HEK293 (cell line): ENCODE results near the gene LRRC7.

Experiments used
- CTCF ChIA-PET: fragments of 350-600 bp; formaldehyde crosslinking; extraction: SDS; loops from one replicate; lab custom pipeline; 2021; ENCODE audit warnings: antibody characterized with exemption; lab: Yijun Ruan, JAX
- POLR2A ChIA-PET: fragments of 300-600 bp; formaldehyde crosslinking; extraction: SDS; loops from one replicate; lab custom pipeline; 2020; ENCODE audit warnings: antibody characterized with exemption, inconsistent platforms; lab: Yijun Ruan, JAX
- H3K27ac ChIP-seq: fragments of 200-500 bp; sonication (Bioruptor generic); 2 replicates; pipeline ENCODE4 v1.5.1; 2014; ENCODE audit warnings: low read depth, low read length, control low read depth, inconsistent platforms; ENCODE audit errors: extremely low read depth
- H3K36me3 ChIP-seq, 2 experiments: fragments of 200-500 bp in 1 of 2; sonication (Bioruptor generic) in 1 of 2; 1 replicate in 1 of 2; 2 replicates in 1 of 2; pipeline ENCODE4 v1.5.1; 2014 to 2017; ENCODE audit warnings: inconsistent platforms in 2 of 2, low read length in 2 of 2; ENCODE audit not compliant: control insufficient read depth in 2 of 2, insufficient read depth in 1 of 2
- H3K4me1 ChIP-seq: fragments of 200-500 bp; sonication (Bioruptor generic); 2 replicates; pipeline ENCODE4 v1.5.1; 2014; ENCODE audit warnings: mild to moderate bottlenecking, low read length, inconsistent platforms; ENCODE audit not compliant: control insufficient read depth, insufficient read depth
- H3K4me3 ChIP-seq: 2 replicates; pipeline ENCODE4 v1.5.1; 2011; ENCODE audit warnings: low read depth, mild to moderate bottlenecking, control low read depth, low read length, moderate library complexity
- H3K9me3 ChIP-seq: fragments of 200-500 bp; sonication (Bioruptor generic); 2 replicates; pipeline ENCODE4 v1.5.1; 2014; ENCODE audit warnings: low read depth, low read length, inconsistent platforms; ENCODE audit not compliant: control insufficient read depth, insufficient read depth
- KLF9 ChIP-seq: fragments of 450-650 bp; formaldehyde crosslinking; IDR thresholded peaks from 2 replicates; pipeline ENCODE4 v1.5.1; 2016; ENCODE audit warnings: missing biosample characterization, missing genetic modification characterization, low read depth
- MEIS1 ChIP-seq: sonication (generic); formaldehyde crosslinking; IDR thresholded peaks from 2 replicates; pipeline ENCODE4 v1.8.1; 2022; ENCODE audit warnings: missing genetic modification reagents, mild to moderate bottlenecking, borderline replicate concordance
- PRDM1 ChIP-seq: fragments of 450-650 bp; formaldehyde crosslinking; IDR thresholded peaks from 2 replicates; pipeline ENCODE4; 2016; ENCODE audit warnings: missing biosample characterization, missing genetic modification characterization
- SCRT1 ChIP-seq: fragments of 450-650 bp; formaldehyde crosslinking; IDR thresholded peaks from 2 replicates; pipeline ENCODE4 v1.5.1; 2016; ENCODE audit warnings: missing biosample characterization, missing genetic modification characterization, borderline replicate concordance
- SP7 ChIP-seq: fragments of 450-650 bp; formaldehyde crosslinking; IDR thresholded peaks from 2 replicates; pipeline ENCODE4 v1.5.1; 2016; ENCODE audit warnings: missing biosample characterization, missing genetic modification characterization
- WT1 ChIP-seq: fragments of 450-650 bp; formaldehyde crosslinking; IDR thresholded peaks from 2 replicates; pipeline ENCODE4 v1.5.1; 2016; ENCODE audit warnings: missing biosample characterization, missing genetic modification characterization
- ZFP69B ChIP-seq: fragments of 450-650 bp; formaldehyde crosslinking; IDR thresholded peaks from 2 replicates; pipeline ENCODE4 v1.5.1; 2016; ENCODE audit warnings: missing biosample characterization, missing genetic modification characterization
- ZNF324 ChIP-seq: fragments of 450-650 bp; formaldehyde crosslinking; IDR thresholded peaks from 2 replicates; pipeline ENCODE4 v1.5.1; 2016; ENCODE audit warnings: missing biosample characterization, missing genetic modification characterization
- ZNF391 ChIP-seq: fragments of 450-650 bp; formaldehyde crosslinking; IDR thresholded peaks from 2 replicates; pipeline ENCODE4 v1.5.1; 2016; ENCODE audit warnings: low read depth, missing biosample characterization, missing genetic modification characterization, borderline replicate concordance
- ZNF416 ChIP-seq: fragments of 450-650 bp; formaldehyde crosslinking; IDR thresholded peaks from 2 replicates; pipeline ENCODE4 v1.5.1; 2016; ENCODE audit warnings: missing biosample characterization, missing genetic modification characterization
- ZNF558 ChIP-seq: fragments of 450-650 bp; formaldehyde crosslinking; IDR thresholded peaks from 2 replicates; pipeline ENCODE4 v1.5.1; 2016; ENCODE audit warnings: missing biosample characterization, missing genetic modification characterization
- ZNF677 ChIP-seq: fragments of 450-650 bp; IDR thresholded peaks from 2 replicates; pipeline ENCODE4 v1.5.0; 2018; ENCODE audit warnings: missing biosample characterization, mild to moderate bottlenecking, missing genetic modification characterization, moderate library complexity
- ZNF701 ChIP-seq: fragments of 450-650 bp; formaldehyde crosslinking; IDR thresholded peaks from 2 replicates; pipeline ENCODE4 v1.5.1; 2016; ENCODE audit warnings: missing biosample characterization, missing genetic modification characterization
- ZNF837 ChIP-seq: fragments of 450-650 bp; formaldehyde crosslinking; IDR thresholded peaks from 2 replicates; pipeline ENCODE4 v1.5.1; 2016; ENCODE audit warnings: missing biosample characterization, missing genetic modification characterization
- ZSCAN16 ChIP-seq: fragments of 450-650 bp; formaldehyde crosslinking; IDR thresholded peaks from 2 replicates; pipeline ENCODE4 v1.5.1; 2016; ENCODE audit warnings: missing biosample characterization, missing genetic modification characterization
- TF ChIP-seq, protein P1 (sequence below): fragments of 450-650 bp; formaldehyde crosslinking; conservative IDR thresholded peaks from 2 replicates; pipeline ENCODE4 v1.5.1; 2016; ENCODE audit warnings: low read depth, missing biosample characterization, missing genetic modification characterization
- TF ChIP-seq, protein P2 (sequence below): fragments of 450-650 bp; formaldehyde crosslinking; IDR thresholded peaks from 2 replicates; pipeline ENCODE4 v1.5.1; 2016; ENCODE audit warnings: missing biosample characterization, missing genetic modification characterization, borderline replicate concordance
- TF ChIP-seq, protein P3 (sequence below): fragments of 450-650 bp; IDR thresholded peaks from 2 replicates; pipeline ENCODE4 v1.5.1; 2018; ENCODE audit warnings: missing biosample characterization, mild to moderate bottlenecking, missing genetic modification characterization
- TF ChIP-seq, protein P4 (sequence below): fragments of 450-650 bp; formaldehyde crosslinking; IDR thresholded peaks from 2 replicates; pipeline ENCODE4 v1.5.1; 2016; ENCODE audit warnings: missing biosample characterization, missing genetic modification characterization
- TF ChIP-seq, protein P5 (sequence below): fragments of 450-650 bp; formaldehyde crosslinking; IDR thresholded peaks from 2 replicates; pipeline ENCODE4 v1.5.1; 2016; ENCODE audit warnings: missing biosample characterization, missing genetic modification characterization
- TF ChIP-seq, protein P6 (sequence below): fragments of 450-650 bp; formaldehyde crosslinking; conservative IDR thresholded peaks from 2 replicates; pipeline ENCODE4 v1.5.1; 2016; ENCODE audit warnings: low read depth, missing biosample characterization, missing genetic modification characterization

Gene LRRC7

DNA sequence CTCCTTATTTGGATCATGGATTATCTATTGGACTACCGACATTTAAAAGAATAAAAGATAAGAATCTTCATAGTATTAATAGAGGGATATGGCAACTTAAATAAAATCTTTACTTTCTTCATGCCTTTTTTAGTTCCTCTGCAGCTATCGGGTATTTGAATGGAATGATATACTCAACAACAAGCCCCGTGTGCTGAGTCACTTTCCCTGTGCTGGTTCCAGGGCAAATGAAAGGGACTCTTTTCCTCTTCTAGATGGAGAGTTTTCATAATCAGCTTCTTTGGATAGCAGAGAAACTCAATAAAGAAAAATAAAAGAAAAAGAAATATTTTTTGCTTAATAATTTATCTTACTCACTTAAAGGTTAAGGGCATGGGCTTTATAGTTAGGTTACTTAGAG lies 423.9 kb downstream of the LRRC7 start:
- Histone ChIP-seq H3K36me3 (no peaks in the 10 kb centered on the region), H3K9me3 (no peaks in the 10 kb centered on the region), H3K27ac (no peak overlapping the region), H3K4me3 (no peak overlapping the region), H3K4me1 (0 out of 2 replicates have a peak, but pooled peaks cover 3% of the 10 kb centered on the region)
- POLR2A ChIA-PET: no interaction called here
- TF ChIP-seq, protein P1, sequence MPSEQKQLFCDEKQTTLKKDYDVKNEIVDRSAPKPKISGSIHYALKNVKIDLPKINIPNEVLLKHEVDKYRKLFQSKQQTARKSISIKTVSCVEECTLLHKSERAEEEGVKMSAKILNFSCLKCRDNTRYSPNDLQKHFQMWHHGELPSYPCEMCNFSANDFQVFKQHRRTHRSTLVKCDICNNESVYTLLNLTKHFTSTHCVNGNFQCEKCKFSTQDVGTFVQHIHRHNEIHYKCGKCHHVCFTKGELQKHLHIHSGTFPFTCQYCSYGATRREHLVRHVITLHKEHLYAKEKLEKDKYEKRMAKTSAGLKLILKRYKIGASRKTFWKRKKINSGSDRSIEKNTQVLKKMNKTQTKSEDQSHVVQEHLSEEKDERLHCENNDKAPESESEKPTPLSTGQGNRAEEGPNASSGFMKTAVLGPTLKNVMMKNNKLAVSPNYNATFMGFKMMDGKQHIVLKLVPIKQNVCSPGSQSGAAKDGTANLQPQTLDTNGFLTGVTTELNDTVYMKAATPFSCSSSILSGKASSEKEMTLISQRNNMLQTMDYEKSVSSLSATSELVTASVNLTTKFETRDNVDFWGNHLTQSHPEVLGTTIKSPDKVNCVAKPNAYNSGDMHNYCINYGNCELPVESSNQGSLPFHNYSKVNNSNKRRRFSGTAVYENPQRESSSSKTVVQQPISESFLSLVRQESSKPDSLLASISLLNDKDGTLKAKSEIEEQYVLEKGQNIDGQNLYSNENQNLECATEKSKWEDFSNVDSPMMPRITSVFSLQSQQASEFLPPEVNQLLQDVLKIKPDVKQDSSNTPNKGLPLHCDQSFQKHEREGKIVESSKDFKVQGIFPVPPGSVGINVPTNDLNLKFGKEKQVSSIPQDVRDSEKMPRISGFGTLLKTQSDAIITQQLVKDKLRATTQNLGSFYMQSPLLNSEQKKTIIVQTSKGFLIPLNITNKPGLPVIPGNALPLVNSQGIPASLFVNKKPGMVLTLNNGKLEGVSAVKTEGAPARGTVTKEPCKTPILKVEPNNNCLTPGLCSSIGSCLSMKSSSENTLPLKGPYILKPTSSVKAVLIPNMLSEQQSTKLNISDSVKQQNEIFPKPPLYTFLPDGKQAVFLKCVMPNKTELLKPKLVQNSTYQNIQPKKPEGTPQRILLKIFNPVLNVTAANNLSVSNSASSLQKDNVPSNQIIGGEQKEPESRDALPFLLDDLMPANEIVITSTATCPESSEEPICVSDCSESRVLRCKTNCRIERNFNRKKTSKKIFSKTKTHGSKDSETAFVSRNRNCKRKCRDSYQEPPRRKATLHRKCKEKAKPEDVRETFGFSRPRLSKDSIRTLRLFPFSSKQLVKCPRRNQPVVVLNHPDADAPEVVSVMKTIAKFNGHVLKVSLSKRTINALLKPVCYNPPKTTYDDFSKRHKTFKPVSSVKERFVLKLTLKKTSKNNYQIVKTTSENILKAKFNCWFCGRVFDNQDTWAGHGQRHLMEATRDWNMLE (tag by site-specific recombination): no peak
- no peak for TF ChIP-seq MEIS1 (CRISPR knock-in tag)
- no peak for TF ChIP-seq ZSCAN16
- TF ChIP-seq, protein P2, sequence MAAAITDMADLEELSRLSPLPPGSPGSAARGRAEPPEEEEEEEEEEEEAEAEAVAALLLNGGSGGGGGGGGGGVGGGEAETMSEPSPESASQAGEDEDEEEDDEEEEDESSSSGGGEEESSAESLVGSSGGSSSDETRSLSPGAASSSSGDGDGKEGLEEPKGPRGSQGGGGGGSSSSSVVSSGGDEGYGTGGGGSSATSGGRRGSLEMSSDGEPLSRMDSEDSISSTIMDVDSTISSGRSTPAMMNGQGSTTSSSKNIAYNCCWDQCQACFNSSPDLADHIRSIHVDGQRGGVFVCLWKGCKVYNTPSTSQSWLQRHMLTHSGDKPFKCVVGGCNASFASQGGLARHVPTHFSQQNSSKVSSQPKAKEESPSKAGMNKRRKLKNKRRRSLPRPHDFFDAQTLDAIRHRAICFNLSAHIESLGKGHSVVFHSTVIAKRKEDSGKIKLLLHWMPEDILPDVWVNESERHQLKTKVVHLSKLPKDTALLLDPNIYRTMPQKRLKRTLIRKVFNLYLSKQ (tag by site-specific recombination): no peak
- no peak for TF ChIP-seq ZNF677
- TF ChIP-seq, protein P3, sequence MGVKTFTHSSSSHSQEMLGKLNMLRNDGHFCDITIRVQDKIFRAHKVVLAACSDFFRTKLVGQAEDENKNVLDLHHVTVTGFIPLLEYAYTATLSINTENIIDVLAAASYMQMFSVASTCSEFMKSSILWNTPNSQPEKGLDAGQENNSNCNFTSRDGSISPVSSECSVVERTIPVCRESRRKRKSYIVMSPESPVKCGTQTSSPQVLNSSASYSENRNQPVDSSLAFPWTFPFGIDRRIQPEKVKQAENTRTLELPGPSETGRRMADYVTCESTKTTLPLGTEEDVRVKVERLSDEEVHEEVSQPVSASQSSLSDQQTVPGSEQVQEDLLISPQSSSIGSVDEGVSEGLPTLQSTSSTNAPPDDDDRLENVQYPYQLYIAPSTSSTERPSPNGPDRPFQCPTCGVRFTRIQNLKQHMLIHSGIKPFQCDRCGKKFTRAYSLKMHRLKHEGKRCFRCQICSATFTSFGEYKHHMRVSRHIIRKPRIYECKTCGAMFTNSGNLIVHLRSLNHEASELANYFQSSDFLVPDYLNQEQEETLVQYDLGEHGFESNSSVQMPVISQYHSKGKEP (tag by site-specific recombination): no peak
- TF ChIP-seq ZNF837 (tag by site-specific recombination): no peak
- no peak for TF ChIP-seq PRDM1 (tag by site-specific recombination)
- TF ChIP-seq ZNF416 (tag by site-specific recombination): no peak
- TF ChIP-seq ZNF391 (tag by site-specific recombination): no peak
- TF ChIP-seq KLF9: no peak
- TF ChIP-seq ZNF324 (tag by site-specific recombination): no peak
- no peak for TF ChIP-seq SCRT1 (tag by site-specific recombination)
- CTCF ChIA-PET: no interaction called here

DNA sequence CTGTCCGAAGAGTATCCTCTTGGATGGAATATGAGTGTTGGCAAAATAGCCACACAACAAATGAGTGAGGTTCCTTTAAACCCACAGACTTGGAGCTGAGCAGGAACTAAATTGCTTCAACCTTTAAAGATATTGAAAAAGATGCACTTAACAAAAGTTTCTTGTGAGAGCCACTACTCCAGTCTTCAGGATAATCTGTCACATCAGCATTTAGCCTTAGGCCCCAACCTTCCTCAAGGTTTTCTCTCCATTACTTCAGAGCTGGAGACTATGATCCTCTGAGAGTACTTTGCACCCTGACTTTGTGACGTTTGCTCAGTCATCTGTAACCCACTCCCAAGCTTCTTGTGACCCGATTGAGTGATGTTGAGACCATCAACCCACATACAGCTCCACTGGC lies 424.9 kb downstream of the LRRC7 start:
- Histone ChIP-seq H3K4me3 (no peak overlapping the region), H3K36me3 (no peaks in the 10 kb centered on the region)
- POLR2A ChIA-PET: no interaction called here
- TF ChIP-seq SP7 (tag by site-specific recombination) (no peak), ZNF558 (no peak), ZSCAN16 (no peak), WT1 (tag by site-specific recombination) (no peak), ZNF701 (no peak), ZFP69B (tag by site-specific recombination) (no peak)
- TF ChIP-seq, protein P4, sequence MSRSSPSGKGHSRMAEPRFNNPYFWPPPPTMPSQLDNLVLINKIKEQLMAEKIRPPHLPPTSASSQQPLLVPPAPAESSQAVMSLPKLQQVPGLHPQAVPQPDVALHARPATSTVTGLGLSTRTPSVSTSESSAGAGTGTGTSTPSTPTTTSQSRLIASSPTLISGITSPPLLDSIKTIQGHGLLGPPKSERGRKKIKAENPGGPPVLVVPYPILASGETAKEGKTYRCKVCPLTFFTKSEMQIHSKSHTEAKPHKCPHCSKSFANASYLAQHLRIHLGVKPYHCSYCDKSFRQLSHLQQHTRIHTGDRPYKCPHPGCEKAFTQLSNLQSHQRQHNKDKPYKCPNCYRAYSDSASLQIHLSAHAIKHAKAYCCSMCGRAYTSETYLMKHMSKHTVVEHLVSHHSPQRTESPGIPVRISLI (tag by site-specific recombination): no peak
- TF ChIP-seq, protein P5, sequence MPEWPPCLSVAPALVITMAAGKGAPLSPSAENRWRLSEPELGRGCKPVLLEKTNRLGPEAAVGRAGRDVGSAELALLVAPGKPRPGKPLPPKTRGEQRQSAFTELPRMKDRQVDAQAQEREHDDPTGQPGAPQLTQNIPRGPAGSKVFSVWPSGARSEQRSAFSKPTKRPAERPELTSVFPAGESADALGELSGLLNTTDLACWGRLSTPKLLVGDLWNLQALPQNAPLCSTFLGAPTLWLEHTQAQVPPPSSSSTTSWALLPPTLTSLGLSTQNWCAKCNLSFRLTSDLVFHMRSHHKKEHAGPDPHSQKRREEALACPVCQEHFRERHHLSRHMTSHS (tag by site-specific recombination): no peak
- TF ChIP-seq, protein P6, sequence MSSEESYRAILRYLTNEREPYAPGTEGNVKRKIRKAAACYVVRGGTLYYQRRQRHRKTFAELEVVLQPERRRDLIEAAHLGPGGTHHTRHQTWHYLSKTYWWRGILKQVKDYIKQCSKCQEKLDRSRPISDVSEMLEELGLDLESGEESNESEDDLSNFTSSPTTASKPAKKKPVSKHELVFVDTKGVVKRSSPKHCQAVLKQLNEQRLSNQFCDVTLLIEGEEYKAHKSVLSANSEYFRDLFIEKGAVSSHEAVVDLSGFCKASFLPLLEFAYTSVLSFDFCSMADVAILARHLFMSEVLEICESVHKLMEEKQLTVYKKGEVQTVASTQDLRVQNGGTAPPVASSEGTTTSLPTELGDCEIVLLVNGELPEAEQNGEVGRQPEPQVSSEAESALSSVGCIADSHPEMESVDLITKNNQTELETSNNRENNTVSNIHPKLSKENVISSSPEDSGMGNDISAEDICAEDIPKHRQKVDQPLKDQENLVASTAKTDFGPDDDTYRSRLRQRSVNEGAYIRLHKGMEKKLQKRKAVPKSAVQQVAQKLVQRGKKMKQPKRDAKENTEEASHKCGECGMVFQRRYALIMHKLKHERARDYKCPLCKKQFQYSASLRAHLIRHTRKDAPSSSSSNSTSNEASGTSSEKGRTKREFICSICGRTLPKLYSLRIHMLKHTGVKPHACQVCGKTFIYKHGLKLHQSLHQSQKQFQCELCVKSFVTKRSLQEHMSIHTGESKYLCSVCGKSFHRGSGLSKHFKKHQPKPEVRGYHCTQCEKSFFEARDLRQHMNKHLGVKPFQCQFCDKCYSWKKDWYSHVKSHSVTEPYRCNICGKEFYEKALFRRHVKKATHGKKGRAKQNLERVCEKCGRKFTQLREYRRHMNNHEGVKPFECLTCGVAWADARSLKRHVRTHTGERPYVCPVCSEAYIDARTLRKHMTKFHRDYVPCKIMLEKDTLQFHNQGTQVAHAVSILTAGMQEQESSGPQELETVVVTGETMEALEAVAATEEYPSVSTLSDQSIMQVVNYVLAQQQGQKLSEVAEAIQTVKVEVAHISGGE (tag by site-specific recombination): no peak
- TF ChIP-seq, all 188 proteins: peak for 0
- CTCF ChIA-PET: no interaction called here
- no peak overlapping the region for H3K27ac ChIP-seq
- H3K9me3 ChIP-seq: no peaks in the 10 kb centered on the region
- H3K4me1 ChIP-seq: 0 out of 2 replicates have a peak, but pooled peaks cover 3% of the 10 kb centered on the region
